Neural cell (in vitro differentiated cells): ENCODE results near the gene PSENEN.

Source experiments
- EP300 ChIP-seq: fragments of 450-650 bp; conservative IDR thresholded peaks from 2 replicates; pipeline ENCODE4 v1.6.1; 2014; ENCODE audit warnings: antibody characterized with exemption, mild to moderate bottlenecking, moderate library complexity; ENCODE audit not compliant: poor library complexity, severe bottlenecking
- EZH2 ChIP-seq: fragments of 200-600, 300-800 bp; shearing (Covaris generic), sonication (generic); IDR thresholded peaks from 2 replicates; pipeline ENCODE4 v1.6.1; 2014; ENCODE audit warnings: antibody characterized with exemption, low read length, borderline replicate concordance, mild to moderate bottlenecking; ENCODE audit not compliant: insufficient read depth, poor library complexity, severe bottlenecking
- POLR2AphosphoS5 ChIP-seq: IDR thresholded peaks from 2 replicates; pipeline ENCODE4 v1.6.1; 2012
- RAD21 ChIP-seq: fragments of 450-650 bp; conservative IDR thresholded peaks from 2 replicates; pipeline ENCODE4 v1.6.1; 2014; ENCODE audit warnings: antibody characterized with exemption, mild to moderate bottlenecking, moderate library complexity
- TF ChIP-seq, protein P1 (sequence below): fragments of 450-650 bp; IDR thresholded peaks from 2 replicates; pipeline ENCODE4 v1.5.1; 2014; ENCODE audit warnings: antibody characterized with exemption, mild to moderate bottlenecking, moderate library complexity; ENCODE audit not compliant: poor library complexity, severe bottlenecking
- TF ChIP-seq, protein P2 (sequence below): IDR thresholded peaks from 2 replicates; pipeline ENCODE4 v1.6.1; 2012; ENCODE audit warnings: borderline replicate concordance

DNA sequence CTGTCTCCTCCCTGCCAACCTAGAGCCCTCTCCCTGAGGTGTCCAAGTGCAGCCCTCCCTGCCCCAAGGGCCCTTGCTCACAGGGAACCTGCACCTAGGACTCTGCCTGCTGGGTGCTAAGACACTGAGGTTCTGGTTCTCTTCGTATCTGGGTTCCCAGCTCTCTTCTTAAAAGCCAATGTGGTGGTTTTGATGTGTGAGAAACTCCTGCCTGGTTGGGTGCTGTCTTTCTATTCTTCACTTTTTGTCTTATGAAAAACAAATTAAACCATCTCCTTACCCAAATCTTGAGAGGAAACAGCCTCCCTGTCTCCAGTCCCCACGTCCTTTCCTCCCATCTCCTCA, 32.0 kb upstream of the PSENEN start:
- TF ChIP-seq, protein P1, sequence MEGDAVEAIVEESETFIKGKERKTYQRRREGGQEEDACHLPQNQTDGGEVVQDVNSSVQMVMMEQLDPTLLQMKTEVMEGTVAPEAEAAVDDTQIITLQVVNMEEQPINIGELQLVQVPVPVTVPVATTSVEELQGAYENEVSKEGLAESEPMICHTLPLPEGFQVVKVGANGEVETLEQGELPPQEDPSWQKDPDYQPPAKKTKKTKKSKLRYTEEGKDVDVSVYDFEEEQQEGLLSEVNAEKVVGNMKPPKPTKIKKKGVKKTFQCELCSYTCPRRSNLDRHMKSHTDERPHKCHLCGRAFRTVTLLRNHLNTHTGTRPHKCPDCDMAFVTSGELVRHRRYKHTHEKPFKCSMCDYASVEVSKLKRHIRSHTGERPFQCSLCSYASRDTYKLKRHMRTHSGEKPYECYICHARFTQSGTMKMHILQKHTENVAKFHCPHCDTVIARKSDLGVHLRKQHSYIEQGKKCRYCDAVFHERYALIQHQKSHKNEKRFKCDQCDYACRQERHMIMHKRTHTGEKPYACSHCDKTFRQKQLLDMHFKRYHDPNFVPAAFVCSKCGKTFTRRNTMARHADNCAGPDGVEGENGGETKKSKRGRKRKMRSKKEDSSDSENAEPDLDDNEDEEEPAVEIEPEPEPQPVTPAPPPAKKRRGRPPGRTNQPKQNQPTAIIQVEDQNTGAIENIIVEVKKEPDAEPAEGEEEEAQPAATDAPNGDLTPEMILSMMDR, result no peak
- TF ChIP-seq EZH2 (no peak), POLR2AphosphoS5 (no peak), EP300 (no peak), RAD21 (no peak)
- TF ChIP-seq, protein P2, sequence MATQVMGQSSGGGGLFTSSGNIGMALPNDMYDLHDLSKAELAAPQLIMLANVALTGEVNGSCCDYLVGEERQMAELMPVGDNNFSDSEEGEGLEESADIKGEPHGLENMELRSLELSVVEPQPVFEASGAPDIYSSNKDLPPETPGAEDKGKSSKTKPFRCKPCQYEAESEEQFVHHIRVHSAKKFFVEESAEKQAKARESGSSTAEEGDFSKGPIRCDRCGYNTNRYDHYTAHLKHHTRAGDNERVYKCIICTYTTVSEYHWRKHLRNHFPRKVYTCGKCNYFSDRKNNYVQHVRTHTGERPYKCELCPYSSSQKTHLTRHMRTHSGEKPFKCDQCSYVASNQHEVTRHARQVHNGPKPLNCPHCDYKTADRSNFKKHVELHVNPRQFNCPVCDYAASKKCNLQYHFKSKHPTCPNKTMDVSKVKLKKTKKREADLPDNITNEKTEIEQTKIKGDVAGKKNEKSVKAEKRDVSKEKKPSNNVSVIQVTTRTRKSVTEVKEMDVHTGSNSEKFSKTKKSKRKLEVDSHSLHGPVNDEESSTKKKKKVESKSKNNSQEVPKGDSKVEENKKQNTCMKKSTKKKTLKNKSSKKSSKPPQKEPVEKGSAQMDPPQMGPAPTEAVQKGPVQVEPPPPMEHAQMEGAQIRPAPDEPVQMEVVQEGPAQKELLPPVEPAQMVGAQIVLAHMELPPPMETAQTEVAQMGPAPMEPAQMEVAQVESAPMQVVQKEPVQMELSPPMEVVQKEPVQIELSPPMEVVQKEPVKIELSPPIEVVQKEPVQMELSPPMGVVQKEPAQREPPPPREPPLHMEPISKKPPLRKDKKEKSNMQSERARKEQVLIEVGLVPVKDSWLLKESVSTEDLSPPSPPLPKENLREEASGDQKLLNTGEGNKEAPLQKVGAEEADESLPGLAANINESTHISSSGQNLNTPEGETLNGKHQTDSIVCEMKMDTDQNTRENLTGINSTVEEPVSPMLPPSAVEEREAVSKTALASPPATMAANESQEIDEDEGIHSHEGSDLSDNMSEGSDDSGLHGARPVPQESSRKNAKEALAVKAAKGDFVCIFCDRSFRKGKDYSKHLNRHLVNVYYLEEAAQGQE, result no peak
